OCI-LY3 (cell line): ENCODE measurements around the gene PTPRJ.

Experiments
- EZH2phosphoT487 ChIP-seq: fragments of 200-600 bp; shearing (Covaris generic); IDR thresholded peaks from 2 replicates; pipeline ENCODE4 v1.6.1; 2018; ENCODE audit warnings: antibody characterized with exemption, mixed run types, low read depth
- TF ChIP-seq, protein P1 (sequence below): fragments of 200-600, 300-600 bp; sonication (generic); IDR thresholded peaks from 2 replicates; pipeline ENCODE4 v1.5.1; 2014; ENCODE audit warnings: antibody characterized with exemption, low read length, low read depth

GRCh38 chr11:48085688-48086087, 105.3 kb downstream of the PTPRJ start:
- TF ChIP-seq, protein P1, sequence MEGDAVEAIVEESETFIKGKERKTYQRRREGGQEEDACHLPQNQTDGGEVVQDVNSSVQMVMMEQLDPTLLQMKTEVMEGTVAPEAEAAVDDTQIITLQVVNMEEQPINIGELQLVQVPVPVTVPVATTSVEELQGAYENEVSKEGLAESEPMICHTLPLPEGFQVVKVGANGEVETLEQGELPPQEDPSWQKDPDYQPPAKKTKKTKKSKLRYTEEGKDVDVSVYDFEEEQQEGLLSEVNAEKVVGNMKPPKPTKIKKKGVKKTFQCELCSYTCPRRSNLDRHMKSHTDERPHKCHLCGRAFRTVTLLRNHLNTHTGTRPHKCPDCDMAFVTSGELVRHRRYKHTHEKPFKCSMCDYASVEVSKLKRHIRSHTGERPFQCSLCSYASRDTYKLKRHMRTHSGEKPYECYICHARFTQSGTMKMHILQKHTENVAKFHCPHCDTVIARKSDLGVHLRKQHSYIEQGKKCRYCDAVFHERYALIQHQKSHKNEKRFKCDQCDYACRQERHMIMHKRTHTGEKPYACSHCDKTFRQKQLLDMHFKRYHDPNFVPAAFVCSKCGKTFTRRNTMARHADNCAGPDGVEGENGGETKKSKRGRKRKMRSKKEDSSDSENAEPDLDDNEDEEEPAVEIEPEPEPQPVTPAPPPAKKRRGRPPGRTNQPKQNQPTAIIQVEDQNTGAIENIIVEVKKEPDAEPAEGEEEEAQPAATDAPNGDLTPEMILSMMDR: no peak
- no peak for TF ChIP-seq EZH2phosphoT487
